HPDE6-E6E7 (cell line): Measurements from ENCODE around the gene ATP13A3.
A peak's percentile ranks its signal among the peaks of the same experiment; 100 is the strongest.
"Not testable (repeated sequence)": the region's sequence is repeated elsewhere in the genome, so short reads cannot be mapped to it uniquely, and the experiment has no call there.

Source experiments
- DNase-seq: peaks from one replicate; pipeline ENCODE4 v3.0.0; 2011; ENCODE audit warnings: missing footprints; ENCODE audit errors: extremely low spot score

ATP13A3 gene

DNA sequence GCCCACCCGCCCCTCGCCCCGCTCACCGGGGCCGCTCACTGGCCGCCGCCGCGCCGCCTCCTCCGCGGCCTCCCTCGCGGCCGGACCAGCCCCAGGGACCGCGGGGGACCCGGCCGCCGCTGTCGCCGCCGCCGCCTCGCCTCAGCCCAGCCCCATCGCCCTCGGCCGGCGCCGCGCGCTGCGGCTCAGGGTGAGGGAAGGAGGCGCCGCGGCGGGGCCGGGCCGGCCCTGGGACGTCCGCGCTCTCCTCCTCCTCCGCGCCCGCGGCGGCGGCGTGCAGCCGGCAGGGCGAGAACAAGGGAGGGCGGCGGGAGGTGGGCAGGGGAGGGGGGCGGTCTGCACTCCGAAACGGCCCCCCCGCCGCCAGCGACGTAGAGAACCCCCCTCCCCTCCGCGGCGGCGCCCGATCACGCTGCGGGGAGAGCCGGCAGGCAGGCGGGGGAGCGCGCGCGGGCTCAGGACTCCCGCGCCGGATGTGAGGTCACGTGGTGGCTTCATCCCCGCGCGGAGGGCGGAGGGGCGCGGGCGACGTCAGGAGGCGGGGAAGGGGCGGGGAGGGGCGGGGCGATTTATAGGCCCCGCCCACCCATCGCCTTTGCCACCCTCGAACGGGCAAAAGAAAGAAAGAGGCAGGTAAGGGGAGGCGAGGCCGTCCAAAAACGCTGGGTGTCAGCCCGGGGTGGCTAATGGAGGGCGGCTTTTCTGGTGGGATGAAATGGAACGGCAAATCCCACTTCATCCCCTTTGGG lies at the start of gene ATP13A3:
Gene ATP13A3, minus strand, starts transcription at position 463 of the 749 bp plus-strand sequence. CDS start 24,812 bp downstream, outside the sequence.
- DNase-seq = peak; percentile 80

DNA sequence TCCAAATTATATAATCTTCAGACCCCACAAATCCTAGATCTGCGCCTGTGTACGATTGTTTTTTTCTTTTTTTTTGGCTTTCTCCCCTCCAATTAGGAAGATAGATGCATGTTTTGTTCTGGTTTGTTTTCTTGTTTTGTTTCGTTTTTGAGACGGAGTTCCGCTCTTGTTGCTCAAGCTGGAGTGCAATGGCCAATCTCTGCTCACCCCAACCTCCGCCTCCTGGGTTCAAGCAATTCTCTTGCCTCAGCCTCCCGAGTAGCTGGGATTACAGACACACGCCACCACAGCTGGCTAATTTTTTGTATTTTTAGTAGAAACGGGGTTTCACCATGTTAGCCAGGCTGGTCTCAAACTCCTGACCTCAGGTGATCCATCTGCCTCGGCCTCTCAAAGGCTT lies 48.4 kb upstream of the ATP13A3 start:
- not testable (repeated sequence) for DNase-seq

DNA sequence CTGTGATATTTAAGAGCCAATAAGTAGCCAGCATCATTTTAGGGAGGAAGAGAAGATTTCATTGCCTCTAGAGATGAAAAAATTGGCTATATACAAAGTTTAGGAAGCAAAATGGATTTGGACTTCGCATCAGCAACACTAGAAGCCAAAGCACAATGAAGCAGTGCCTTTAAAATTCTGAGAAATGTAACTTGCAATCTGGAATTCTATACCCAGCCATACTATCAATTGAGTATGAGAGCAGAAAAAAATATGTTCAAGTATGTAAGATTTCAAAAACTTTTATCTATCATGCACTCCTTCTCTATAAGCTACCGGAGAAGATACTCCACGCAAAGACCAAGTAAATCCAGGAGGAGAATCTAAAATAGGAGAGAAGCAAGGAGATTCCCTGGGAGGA lies 47.4 kb upstream of the ATP13A3 start:
- DNase-seq = no peak

- DNase-seq = no peak
Measured at GRCh38 chr3:194532591-194532990, 45.8 kb upstream of the ATP13A3 start.

DNA sequence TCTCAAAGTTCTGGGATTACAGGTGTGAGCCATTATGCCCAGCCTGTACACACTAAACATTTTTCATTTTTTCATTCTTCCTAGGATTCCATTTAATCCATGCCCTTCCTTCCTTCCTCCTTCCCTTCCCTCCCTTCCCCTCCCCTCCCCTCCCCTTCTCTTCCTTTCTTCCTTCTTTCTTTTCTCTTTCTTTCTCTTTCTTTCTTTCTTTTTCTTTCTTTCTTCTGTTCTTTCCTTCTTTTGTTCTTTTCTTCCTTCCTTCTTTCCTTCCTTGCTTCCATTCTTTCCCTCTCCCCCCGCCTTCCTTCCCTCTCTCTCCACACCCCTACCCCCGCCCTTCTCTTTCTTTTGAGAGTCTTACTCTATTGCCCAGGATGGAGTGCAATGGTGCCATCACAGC lies 40.9 kb upstream of the ATP13A3 start:
- DNase-seq = no peak

GRCh38 chr3:194526164-194526563 lies 39.4 kb upstream of the ATP13A3 start:
- DNase-seq = no peak

- DNase-seq = no peak
Measured at GRCh38 chr3:194522579-194523046, 35.8 kb upstream of the ATP13A3 start.

DNA sequence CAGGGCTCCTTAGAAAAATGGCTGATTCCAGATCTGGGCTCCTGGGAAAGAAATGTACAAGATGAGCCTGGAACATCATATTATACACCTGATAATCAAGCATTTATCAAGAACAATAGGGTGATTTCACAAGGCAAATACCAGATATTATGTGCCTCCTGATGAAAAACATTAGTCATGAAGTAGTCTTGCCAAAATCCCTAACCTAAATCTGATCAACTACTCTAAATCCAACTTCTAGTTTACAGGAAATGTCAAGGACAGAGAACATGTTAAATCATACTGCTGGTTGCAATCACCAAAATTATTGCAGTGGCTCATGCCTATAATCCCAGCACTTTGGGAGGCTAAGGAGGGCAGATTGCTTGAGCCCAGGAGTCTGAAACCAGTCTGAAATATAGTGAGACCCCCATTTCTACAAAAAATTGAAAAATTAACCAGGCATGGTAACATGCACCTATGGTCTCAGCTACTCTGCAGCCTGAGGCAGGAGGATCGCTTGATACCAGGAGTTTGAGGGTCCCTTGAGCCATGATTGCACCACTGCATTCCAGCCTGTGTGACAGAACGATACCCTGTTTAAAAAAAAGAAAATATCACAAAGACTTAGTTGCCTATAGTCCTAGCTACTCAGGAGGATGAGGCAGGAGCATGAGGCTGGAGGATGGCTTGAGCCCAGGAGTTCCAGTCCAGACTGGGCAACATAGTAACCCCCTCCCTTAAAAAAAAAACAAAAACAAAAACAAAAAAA lies 34.9 kb upstream of the ATP13A3 start:
- no peak for DNase-seq

DNA sequence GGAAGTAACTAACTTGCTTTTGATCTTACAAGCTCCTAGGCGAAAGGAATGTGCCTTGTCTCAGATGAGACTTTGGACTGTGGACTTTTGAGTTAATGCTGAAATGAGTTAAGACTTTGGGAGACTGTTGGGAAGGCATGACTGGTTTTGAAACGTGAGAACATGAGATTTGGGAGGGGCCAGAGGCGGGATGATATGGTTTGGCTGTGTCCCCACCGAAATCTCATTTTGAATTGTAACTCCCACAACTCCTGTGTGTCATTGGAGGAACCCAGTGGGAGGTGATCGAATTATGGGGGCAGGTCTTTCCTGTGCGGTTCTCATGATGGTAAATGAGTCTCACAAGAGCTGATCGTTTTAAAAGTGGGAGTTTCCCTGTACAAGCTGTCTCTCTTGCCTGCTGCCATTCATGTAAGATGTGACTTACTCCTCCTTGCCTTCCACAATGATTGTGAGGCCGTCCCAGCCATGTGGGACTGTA lies 33.9 kb upstream of the ATP13A3 start:
- DNase-seq = not testable (repeated sequence)

DNA sequence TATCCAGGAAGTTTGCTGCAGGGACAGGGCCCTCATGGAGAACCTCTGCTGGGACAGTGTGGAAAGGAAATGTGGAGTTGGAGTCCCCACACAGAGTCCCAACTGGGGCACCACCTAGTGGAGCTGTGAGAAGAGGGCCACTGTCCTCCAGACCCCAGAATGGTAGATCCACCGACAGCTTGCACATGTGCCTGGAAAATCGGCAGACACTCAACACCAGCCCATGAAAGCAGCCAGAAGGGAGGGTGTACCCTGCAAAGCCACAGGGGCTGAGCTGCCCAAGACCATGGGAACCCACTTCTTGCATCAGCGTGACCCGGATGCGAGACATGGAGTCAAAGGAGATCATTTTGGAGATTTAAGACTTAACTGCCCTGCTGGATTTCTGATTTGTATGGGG lies 33.4 kb upstream of the ATP13A3 start:
- not testable (repeated sequence) for DNase-seq

DNA sequence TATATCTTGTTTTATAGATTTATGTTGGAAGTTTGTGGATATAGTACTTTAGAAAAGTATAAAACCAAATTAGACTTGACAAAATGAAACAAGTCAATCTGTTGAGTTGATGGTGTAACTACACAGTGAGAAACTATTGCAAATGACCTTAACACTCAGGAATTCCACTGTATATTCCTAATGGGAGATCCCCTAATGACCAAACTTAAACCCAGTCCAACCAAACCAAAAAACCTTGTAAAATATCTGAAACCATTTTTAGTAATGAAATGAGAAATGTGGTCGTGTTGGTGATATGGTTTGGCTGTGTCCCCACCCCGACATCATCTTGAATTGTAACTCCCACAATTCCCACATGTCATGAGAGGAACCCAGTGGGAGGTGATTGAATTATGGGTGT lies 31.9 kb upstream of the ATP13A3 start:
- DNase-seq = no peak

DNA sequence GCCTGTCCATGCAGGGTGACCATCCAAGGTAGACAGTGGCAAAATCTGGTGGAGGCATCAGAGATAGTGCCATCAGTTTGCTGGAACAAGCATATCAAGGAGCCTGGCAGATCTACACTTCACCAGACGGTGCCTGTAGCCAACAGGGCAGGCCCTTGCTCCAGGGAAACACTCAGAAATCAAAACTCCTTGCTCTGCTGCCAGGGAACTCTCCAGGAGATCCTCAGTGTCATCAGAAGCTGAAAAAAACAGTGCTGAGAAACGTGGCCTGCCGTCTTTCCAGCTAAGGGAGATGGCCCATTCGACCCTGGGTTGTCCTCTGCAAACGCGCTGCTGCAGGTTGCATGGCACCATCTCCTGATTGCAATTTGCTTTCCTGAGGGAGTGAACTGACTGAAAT lies 30.5 kb upstream of the ATP13A3 start:
- no peak for DNase-seq

DNA sequence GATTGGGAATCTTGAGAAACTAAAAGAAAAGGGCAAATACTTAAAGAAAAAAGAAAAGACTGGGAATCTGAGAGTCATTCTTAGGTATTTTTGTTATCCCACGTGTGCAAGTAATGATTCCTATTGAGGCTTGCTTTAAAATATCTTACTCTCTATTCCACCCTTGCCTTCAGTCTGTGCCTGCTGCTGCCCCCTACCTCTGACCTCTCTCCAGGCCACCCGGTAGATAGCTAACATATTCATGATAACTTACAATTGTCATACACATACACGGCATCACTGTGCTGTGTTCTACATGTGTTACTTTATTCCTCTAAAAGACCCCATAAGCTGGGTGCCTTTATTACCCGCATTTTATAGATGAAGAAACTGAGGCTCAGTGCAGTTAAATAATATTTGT lies 27.8 kb upstream of the ATP13A3 start:
- DNase-seq = no peak

DNA sequence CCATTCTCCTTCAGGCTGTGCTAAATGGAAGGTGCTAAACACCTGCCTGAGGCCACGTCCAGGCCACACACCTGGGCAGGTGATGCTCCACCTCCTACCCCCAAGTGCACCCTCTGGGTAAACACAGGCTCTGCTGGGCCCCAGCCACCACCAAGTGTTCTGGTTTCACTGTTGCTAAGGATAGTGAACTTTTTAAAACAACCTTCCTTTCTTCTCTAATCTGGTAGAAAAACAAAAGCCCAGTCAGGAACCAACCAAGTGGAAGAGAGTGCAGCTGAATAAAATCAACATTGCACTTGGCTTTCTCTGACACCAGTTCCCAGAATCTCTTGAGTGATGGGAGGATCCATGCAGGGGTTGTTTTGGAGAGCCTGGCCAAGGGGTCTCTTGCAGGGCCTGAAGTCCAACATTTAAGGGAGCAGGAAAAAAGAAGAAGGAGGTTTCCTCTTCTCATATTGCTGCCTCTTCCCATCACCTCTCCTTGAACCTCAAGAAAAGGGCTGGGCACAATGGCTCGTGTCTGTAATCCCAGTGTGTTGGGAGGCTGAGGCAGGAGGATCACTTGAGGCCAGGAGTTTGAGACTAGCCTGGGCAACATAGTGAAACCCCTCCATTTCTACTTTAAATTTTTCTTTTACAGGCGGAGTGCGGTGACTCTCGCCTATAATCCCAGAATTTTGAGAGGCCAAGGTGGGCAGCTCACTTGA lies 26.2 kb upstream of the ATP13A3 start:
- no peak for DNase-seq

- no peak for DNase-seq
Measured at GRCh38 chr3:194508491-194509453, 22.0 kb upstream of the ATP13A3 start.

DNA sequence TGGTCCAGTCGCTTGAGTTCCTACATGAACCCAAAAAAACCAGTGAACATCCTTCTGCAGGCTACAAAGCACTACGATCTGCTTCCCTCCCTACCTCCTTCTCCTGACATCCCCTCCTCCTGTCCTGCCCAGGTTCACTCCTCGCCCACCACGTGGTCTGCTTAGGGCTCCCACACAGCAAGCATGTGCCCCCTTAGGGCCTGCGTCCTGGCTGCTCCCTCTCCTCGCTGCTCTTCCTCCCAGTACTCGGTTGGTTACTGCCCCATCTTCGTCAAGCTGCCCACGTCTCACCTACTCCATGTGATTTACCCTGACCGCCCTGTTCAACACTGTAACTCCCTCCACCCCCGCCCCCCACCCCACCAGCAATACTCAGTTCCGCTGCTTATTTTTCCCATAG lies 20.8 kb upstream of the ATP13A3 start:
- DNase-seq = no peak

GRCh38 chr3:194505791-194506415 lies 19.1 kb upstream of the ATP13A3 start:
- DNase-seq = no peak

- DNase-seq = no peak
Measured at GRCh38 chr3:194504861-194505260, 18.1 kb upstream of the ATP13A3 start.

DNA sequence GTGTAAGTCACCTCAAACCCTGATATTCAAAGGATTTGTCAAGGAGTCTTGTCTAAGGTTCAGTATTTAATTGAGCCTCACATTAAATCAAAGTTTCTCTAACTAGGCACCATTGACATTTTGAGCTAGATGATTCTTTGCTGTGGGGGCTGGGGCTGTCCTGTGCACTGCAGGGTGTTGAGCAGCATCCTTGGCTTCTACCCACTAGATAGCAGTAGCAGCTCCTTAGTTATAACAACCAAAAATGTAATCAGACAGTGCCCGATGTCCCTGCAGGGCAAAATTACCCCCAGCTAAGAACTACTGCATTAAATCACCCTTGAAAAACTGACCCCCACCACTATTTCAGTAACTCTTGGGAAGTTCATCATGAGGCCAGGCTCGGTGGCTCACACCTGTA lies 17.3 kb upstream of the ATP13A3 start:
- DNase-seq = no peak

- no peak for DNase-seq
Measured at GRCh38 chr3:194503081-194503531, 16.3 kb upstream of the ATP13A3 start.

GRCh38 chr3:194500198-194500597 lies 13.4 kb upstream of the ATP13A3 start:
- no peak for DNase-seq
